ENCODE measurements around the gene MYT1.

GRCh38 chr20:64277571-64278316 lies 113.5 kb downstream of the MYT1 start:
- TF ChIP-seq CTCF (conservative IDR thresholded peaks at IDR 0.05) (no peak), ZFX (IDR thresholded peaks at IDR 0.05) (no peak)
